ENCODE data around the gene SIRT7. TPM values are rescaled to one million over a fixed set of nuclear protein-coding genes. Genes with fewer than 3 reads are reported as not detected.

SIRT7 gene
- total RNA-seq, 1 experiment from 2014 or later: 24.2 TPM

DNA sequence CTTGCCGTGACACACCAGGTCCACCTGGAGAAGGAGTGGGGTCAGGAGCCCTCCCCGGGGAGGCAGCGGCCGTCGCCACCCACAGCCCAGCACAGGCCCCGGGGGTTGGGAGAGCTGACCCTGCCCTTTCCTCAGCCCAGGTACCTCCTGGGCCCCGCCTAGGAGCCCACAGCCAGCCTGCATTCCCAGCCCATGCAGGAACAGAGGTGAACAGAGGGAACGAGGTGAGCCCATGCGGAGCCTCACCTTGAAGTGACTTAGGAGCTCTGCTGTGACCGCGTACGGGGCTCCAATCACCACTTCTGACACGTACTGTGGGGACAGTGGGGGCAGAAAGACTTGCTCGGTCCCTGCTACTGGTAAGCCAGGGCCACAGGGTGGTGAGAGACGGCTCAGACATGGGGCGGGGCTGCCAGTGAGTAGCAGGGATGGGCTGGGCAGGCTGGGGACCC lies 12.5 kb downstream of the SIRT7 start:
- no peak for DNase-seq (ENCODE audit: low spot score)
- CTCF ChIA-PET: no interaction called here
- H3K36me3 Mint-ChIP-seq: no peaks in the 10 kb centered on the region; the same call in 1 of the 2 replicates
- no peaks in the 10 kb centered on the region for H3K9me3 Mint-ChIP-seq
- POLR2A ChIA-PET: no interaction called here
- TF ChIP-seq FOXJ3 (CRISPR knock-in tag; IDR thresholded peaks at IDR 0.05; ENCODE audit: borderline replicate concordance): no peak
- TF ChIP-seq, protein P1, sequence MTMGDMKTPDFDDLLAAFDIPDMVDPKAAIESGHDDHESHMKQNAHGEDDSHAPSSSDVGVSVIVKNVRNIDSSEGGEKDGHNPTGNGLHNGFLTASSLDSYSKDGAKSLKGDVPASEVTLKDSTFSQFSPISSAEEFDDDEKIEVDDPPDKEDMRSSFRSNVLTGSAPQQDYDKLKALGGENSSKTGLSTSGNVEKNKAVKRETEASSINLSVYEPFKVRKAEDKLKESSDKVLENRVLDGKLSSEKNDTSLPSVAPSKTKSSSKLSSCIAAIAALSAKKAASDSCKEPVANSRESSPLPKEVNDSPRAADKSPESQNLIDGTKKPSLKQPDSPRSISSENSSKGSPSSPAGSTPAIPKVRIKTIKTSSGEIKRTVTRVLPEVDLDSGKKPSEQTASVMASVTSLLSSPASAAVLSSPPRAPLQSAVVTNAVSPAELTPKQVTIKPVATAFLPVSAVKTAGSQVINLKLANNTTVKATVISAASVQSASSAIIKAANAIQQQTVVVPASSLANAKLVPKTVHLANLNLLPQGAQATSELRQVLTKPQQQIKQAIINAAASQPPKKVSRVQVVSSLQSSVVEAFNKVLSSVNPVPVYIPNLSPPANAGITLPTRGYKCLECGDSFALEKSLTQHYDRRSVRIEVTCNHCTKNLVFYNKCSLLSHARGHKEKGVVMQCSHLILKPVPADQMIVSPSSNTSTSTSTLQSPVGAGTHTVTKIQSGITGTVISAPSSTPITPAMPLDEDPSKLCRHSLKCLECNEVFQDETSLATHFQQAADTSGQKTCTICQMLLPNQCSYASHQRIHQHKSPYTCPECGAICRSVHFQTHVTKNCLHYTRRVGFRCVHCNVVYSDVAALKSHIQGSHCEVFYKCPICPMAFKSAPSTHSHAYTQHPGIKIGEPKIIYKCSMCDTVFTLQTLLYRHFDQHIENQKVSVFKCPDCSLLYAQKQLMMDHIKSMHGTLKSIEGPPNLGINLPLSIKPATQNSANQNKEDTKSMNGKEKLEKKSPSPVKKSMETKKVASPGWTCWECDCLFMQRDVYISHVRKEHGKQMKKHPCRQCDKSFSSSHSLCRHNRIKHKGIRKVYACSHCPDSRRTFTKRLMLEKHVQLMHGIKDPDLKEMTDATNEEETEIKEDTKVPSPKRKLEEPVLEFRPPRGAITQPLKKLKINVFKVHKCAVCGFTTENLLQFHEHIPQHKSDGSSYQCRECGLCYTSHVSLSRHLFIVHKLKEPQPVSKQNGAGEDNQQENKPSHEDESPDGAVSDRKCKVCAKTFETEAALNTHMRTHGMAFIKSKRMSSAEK (CRISPR knock-in tag; IDR thresholded peaks at IDR 0.05; ENCODE audit: borderline replicate concordance): no peak
- TF ChIP-seq, protein P2, sequence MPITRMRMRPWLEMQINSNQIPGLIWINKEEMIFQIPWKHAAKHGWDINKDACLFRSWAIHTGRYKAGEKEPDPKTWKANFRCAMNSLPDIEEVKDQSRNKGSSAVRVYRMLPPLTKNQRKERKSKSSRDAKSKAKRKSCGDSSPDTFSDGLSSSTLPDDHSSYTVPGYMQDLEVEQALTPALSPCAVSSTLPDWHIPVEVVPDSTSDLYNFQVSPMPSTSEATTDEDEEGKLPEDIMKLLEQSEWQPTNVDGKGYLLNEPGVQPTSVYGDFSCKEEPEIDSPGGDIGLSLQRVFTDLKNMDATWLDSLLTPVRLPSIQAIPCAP (CRISPR knock-in tag; IDR thresholded peaks at IDR 0.05): no peak
- TF ChIP-seq, protein P3, sequence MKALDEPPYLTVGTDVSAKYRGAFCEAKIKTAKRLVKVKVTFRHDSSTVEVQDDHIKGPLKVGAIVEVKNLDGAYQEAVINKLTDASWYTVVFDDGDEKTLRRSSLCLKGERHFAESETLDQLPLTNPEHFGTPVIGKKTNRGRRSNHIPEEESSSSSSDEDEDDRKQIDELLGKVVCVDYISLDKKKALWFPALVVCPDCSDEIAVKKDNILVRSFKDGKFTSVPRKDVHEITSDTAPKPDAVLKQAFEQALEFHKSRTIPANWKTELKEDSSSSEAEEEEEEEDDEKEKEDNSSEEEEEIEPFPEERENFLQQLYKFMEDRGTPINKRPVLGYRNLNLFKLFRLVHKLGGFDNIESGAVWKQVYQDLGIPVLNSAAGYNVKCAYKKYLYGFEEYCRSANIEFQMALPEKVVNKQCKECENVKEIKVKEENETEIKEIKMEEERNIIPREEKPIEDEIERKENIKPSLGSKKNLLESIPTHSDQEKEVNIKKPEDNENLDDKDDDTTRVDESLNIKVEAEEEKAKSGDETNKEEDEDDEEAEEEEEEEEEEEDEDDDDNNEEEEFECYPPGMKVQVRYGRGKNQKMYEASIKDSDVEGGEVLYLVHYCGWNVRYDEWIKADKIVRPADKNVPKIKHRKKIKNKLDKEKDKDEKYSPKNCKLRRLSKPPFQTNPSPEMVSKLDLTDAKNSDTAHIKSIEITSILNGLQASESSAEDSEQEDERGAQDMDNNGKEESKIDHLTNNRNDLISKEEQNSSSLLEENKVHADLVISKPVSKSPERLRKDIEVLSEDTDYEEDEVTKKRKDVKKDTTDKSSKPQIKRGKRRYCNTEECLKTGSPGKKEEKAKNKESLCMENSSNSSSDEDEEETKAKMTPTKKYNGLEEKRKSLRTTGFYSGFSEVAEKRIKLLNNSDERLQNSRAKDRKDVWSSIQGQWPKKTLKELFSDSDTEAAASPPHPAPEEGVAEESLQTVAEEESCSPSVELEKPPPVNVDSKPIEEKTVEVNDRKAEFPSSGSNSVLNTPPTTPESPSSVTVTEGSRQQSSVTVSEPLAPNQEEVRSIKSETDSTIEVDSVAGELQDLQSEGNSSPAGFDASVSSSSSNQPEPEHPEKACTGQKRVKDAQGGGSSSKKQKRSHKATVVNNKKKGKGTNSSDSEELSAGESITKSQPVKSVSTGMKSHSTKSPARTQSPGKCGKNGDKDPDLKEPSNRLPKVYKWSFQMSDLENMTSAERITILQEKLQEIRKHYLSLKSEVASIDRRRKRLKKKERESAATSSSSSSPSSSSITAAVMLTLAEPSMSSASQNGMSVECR (CRISPR knock-in tag; IDR thresholded peaks at IDR 0.05; ENCODE audit: borderline replicate concordance): no peak
- TF ChIP-seq NR3C1 (CRISPR knock-in tag; conservative IDR thresholded peaks at IDR 0.05; ENCODE audit: low read depth): no peak
- TF ChIP-seq TEAD4 (CRISPR knock-in tag; IDR thresholded peaks at IDR 0.05): no peak
- TF ChIP-seq, protein P4, sequence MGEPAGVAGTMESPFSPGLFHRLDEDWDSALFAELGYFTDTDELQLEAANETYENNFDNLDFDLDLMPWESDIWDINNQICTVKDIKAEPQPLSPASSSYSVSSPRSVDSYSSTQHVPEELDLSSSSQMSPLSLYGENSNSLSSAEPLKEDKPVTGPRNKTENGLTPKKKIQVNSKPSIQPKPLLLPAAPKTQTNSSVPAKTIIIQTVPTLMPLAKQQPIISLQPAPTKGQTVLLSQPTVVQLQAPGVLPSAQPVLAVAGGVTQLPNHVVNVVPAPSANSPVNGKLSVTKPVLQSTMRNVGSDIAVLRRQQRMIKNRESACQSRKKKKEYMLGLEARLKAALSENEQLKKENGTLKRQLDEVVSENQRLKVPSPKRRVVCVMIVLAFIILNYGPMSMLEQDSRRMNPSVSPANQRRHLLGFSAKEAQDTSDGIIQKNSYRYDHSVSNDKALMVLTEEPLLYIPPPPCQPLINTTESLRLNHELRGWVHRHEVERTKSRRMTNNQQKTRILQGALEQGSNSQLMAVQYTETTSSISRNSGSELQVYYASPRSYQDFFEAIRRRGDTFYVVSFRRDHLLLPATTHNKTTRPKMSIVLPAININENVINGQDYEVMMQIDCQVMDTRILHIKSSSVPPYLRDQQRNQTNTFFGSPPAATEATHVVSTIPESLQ (CRISPR knock-in tag; IDR thresholded peaks at IDR 0.05): no peak
- TF ChIP-seq SMAD3 (CRISPR knock-in tag; IDR thresholded peaks at IDR 0.05; ENCODE audit: borderline replicate concordance): no peak
- TF ChIP-seq ESRRA (CRISPR knock-in tag; IDR thresholded peaks at IDR 0.05; ENCODE audit: borderline replicate concordance): no peak
- TF ChIP-seq, protein P5, sequence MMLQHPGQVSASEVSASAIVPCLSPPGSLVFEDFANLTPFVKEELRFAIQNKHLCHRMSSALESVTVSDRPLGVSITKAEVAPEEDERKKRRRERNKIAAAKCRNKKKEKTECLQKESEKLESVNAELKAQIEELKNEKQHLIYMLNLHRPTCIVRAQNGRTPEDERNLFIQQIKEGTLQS (CRISPR knock-in tag; conservative IDR thresholded peaks at IDR 0.05): no peak
- no peak overlapping the region for H3K27ac Mint-ChIP-seq
- peaks cover 3% of the 10 kb centered on the region; the same call in 1 of the 2 replicates for H3K4me1 Mint-ChIP-seq
- H3K27me3 Mint-ChIP-seq (ENCODE audit: low read depth): peaks cover 13% of the 10 kb centered on the region
- no peak overlapping the region for H3K4me3 Mint-ChIP-seq
- no peak for ATAC-seq

DNA sequence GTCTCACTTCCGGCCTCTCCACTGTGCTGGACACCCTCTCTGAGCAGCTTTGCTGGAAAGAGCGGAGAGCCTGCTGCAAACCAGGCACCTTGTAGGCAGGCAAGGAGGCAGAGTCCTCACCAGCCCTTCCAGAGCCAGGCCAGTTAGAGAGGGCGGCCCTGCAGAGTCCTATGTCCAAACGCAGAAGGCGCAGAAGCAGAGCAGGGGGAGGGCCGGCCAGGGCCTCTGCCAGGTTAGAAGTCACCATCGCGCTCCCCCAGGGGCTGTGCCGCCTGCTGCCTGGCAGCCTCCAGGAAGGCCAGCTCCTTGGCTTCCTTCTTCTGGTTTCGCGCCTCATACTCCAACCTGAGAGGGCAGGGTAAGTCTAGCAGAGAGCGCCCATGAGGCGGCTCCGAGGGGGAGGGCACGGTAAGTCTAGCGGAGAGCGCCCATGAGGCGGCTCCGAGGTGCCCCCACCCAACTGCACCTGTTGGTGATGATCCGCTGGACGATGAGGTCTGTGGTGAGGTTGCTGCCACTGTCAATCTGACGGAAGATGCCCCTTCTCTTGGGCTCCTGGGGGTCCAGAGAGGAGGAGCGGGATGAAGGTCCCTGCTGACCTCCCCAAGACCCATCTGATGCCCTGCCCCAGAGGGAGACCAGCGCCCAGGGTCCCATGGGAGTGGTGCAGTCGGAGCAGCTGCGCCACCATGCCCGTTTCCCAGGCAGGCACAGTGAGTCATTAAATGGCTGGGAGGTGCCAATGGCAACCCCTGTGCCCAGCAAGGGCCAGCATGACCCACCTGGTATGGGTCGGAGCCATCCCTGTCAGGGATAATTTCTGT lies 13.2 kb downstream of the SIRT7 start:
- Mint-ChIP-seq H3K4me3 (no peak overlapping the region), H3K4me1 (no peaks in the 10 kb centered on the region), H3K27ac (no peak overlapping the region), H3K27me3 (ENCODE audit: low read depth) (peaks cover 13% of the 10 kb centered on the region), H3K9me3 (no peaks in the 10 kb centered on the region), H3K36me3 (peaks cover 6% of the 10 kb centered on the region; the same call in 1 of the 2 replicates)
- no peak for ATAC-seq
- ChIA-PET POLR2A (no interaction called here), CTCF (no interaction called here)
- DNase-seq (ENCODE audit: low spot score): no peak
- TF ChIP-seq, protein P6, sequence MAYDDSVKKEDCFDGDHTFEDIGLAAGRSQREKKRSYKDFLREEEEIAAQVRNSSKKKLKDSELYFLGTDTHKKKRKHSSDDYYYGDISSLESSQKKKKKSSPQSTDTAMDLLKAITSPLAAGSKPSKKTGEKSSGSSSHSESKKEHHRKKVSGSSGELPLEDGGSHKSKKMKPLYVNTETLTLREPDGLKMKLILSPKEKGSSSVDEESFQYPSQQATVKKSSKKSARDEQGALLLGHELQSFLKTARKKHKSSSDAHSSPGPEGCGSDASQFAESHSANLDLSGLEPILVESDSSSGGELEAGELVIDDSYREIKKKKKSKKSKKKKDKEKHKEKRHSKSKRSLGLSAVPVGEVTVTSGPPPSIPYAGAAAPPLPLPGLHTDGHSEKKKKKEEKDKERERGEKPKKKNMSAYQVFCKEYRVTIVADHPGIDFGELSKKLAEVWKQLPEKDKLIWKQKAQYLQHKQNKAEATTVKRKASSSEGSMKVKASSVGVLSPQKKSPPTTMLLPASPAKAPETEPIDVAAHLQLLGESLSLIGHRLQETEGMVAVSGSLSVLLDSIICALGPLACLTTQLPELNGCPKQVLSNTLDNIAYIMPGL (CRISPR knock-in tag; IDR thresholded peaks at IDR 0.05): no peak
- TF ChIP-seq NR1H2 (CRISPR knock-in tag; IDR thresholded peaks at IDR 0.05) (no peak), FOXJ3 (CRISPR knock-in tag; IDR thresholded peaks at IDR 0.05; ENCODE audit: borderline replicate concordance) (no peak)
- TF ChIP-seq, protein P7, sequence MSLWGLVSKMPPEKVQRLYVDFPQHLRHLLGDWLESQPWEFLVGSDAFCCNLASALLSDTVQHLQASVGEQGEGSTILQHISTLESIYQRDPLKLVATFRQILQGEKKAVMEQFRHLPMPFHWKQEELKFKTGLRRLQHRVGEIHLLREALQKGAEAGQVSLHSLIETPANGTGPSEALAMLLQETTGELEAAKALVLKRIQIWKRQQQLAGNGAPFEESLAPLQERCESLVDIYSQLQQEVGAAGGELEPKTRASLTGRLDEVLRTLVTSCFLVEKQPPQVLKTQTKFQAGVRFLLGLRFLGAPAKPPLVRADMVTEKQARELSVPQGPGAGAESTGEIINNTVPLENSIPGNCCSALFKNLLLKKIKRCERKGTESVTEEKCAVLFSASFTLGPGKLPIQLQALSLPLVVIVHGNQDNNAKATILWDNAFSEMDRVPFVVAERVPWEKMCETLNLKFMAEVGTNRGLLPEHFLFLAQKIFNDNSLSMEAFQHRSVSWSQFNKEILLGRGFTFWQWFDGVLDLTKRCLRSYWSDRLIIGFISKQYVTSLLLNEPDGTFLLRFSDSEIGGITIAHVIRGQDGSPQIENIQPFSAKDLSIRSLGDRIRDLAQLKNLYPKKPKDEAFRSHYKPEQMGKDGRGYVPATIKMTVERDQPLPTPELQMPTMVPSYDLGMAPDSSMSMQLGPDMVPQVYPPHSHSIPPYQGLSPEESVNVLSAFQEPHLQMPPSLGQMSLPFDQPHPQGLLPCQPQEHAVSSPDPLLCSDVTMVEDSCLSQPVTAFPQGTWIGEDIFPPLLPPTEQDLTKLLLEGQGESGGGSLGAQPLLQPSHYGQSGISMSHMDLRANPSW (CRISPR knock-in tag; conservative IDR thresholded peaks at IDR 0.05; ENCODE audit: low read depth): no peak
